ENCODE results near the gene MKS1.

GRCh38 chr17:58263773-58264172 is 44.7 kb upstream of the MKS1 start:
- TF ChIP-seq POLR2A (IDR thresholded peaks at IDR 0.05; ENCODE audit: low read depth, low read length): no peak
- TF ChIP-seq SPI1 (IDR thresholded peaks at IDR 0.05; ENCODE audit: low read depth, low read length): no peak
- TF ChIP-seq TAF1 (IDR thresholded peaks at IDR 0.05; ENCODE audit: low read depth, low read length): no peak
- TF ChIP-seq POLR2AphosphoS5 (IDR thresholded peaks at IDR 0.05; ENCODE audit: low read depth, low read length): no peak
- no peak for TF ChIP-seq PAX5 (IDR thresholded peaks at IDR 0.05; ENCODE audit: insufficient read depth, low read length, severe bottlenecking)
- TF ChIP-seq POU2F2 (IDR thresholded peaks at IDR 0.05; ENCODE audit: low read depth, low read length): no peak

Measured in GM12891 (cell line).